Naive thymus-derived CD8-positive, alpha-beta T cell (primary cell): ENCODE measurements around the gene ACSL5. TPM values are rescaled to one million over a fixed set of nuclear protein-coding genes. Genes with fewer than 3 reads are reported as not detected.
"Not testable (repeated sequence)": the region's sequence is repeated elsewhere in the genome, so short reads cannot be mapped to it uniquely, and the experiment has no call there.

Experiments used
- ATAC-seq, 2 donors: fragments of 150-1000 bp; cut with Tn5 transposase in 1 of 2; sonication (Bioruptor Pico), chemical (Tn5 transposase) in 1 of 2; 1 replicate in 1 of 2; 2 replicates in 1 of 2; pipeline ENCODE4 v1.10.0; 2021; ENCODE audit warnings: mild to moderate bottlenecking in 2 of 2, moderate library complexity in 2 of 2
- POLR2A ChIA-PET: fragments of 350-600 bp; sonication (Branson Sonifier 250); formaldehyde crosslinking; loops from one replicate; lab custom pipeline; 2021; ENCODE audit warnings: antibody characterized with exemption; lab: Charles Lee
- DNase-seq, 10 donors: peaks; one replicate each; pipeline versions ENCODE4 v3.0.0 to v3.0.0-alpha.2; 2020 to 2022
- H3K27ac Mint-ChIP-seq, 10 donors: one replicate each; pipeline ENCODE4 v1.8.0; 2020 to 2022; ENCODE audit warnings: mild to moderate bottlenecking in 10 of 10, mixed read lengths in 10 of 10, moderate library complexity in 4 of 10, inconsistent platforms in 1 of 10
- H3K27me3 Mint-ChIP-seq, 5 donors: one replicate each; pipeline ENCODE4 v1.8.0; 2021 to 2022; ENCODE audit warnings: mixed read lengths in 5 of 5
- H3K36me3 Mint-ChIP-seq, 3 donors: one replicate each; pipeline ENCODE4 v1.8.0; 2020 to 2022; ENCODE audit warnings: mixed read lengths in 3 of 3, mild to moderate bottlenecking in 2 of 3, inconsistent platforms in 1 of 3
- H3K4me1 Mint-ChIP-seq, 4 donors: one replicate each; pipeline ENCODE4 v1.8.0; 2021 to 2022; ENCODE audit warnings: mixed read lengths in 4 of 4
- H3K4me3 Mint-ChIP-seq, 10 donors: one replicate each; pipeline ENCODE4 v1.8.0; 2020 to 2022; ENCODE audit warnings: mild to moderate bottlenecking in 10 of 10, mixed read lengths in 10 of 10, moderate library complexity in 6 of 10, inconsistent platforms in 1 of 10
- H3K9me3 Mint-ChIP-seq, 9 donors: one replicate each; pipeline ENCODE4 v1.8.0; 2020 to 2022; ENCODE audit warnings: mixed read lengths in 9 of 9, mild to moderate bottlenecking in 3 of 9, inconsistent platforms in 1 of 9, moderate library complexity in 1 of 9
- polyA plus RNA-seq, 3 donors: library from polyadenylated mRNA; unstranded; fragments of 300-500 nt; fragmentation: Illumina TruSeq; gene quantifications; one replicate each; pipeline ENCODE4 v1.2.3, GENCODE V29; 2021
- total RNA-seq, 8 experiments: library from RNA in 2 of 8; stranded (reverse) in 2 of 8; gene quantifications; one replicate each; pipeline ENCODE4 v1.2.3 and lab custom pipeline; 2021 to 2026

The ACSL5 gene
- total and polyA plus RNA-seq, 5 experiments from 2014 or later = 31.7 to 69.5 (median 52.1) TPM

DNA sequence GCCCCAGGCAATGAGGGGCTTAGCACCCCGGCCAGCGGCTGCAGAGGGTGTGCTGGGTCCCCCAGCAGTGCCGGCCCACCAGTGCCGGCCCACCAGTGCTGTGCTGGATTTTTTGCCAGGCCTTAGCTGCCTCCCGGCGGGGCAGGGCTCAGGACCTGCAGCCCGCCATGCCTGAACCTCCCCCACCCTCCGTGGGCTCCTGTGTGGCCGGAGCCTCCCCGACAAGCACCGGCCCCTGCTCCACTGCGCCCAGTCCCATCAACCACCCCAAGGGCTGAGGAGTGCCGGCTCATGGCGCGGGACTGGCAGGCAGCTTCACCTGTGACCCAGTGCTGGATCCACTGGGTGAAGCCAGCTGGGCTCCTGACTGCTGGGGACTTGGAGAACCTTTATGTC lies 3.5 kb upstream of the ACSL5 start:
- Mint-ChIP-seq H3K4me1 (peaks cover 18 to 50% (median 39%) of the 10 kb centered on the region in 4 donors), H3K27me3 (no peaks in the 10 kb centered on the region), H3K9me3 (peaks cover 0 to 1% (median 0%) of the 10 kb centered on the region in 9 donors), H3K27ac (peak overlapping the region in 1 of 10 donors; percentile 53), H3K4me3 (no peak overlapping the region), H3K36me3 (no peaks in the 10 kb centered on the region)
- DNase-seq (no peak), ATAC-seq (no peak)
- POLR2A ChIA-PET = interaction anchor here (0.7 kb wide), 1 partner anchor 16 kb away, joined by 4 read pairs; no protein-coding TSS in a partner anchor

DNA sequence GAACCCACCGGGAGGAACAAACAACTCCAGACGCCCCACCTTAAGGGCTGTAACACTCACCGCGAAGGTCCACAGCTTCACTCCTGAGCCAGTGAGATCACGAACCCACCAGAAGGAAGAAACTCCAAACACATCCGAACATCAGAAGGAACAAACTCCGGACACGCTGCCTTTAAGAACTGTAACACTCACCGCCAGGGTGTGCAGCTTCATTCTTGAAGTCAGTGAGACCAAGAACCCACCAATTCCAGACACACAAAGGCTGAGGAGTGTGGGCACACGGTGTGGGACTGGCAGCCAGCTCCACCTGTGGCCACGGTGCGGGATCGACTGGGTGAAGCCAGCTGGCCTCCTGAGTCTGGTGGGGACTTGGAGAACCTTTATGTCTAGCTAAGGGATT lies 2.6 kb upstream of the ACSL5 start:
- H3K36me3 Mint-ChIP-seq = not testable (repeated sequence)

DNA sequence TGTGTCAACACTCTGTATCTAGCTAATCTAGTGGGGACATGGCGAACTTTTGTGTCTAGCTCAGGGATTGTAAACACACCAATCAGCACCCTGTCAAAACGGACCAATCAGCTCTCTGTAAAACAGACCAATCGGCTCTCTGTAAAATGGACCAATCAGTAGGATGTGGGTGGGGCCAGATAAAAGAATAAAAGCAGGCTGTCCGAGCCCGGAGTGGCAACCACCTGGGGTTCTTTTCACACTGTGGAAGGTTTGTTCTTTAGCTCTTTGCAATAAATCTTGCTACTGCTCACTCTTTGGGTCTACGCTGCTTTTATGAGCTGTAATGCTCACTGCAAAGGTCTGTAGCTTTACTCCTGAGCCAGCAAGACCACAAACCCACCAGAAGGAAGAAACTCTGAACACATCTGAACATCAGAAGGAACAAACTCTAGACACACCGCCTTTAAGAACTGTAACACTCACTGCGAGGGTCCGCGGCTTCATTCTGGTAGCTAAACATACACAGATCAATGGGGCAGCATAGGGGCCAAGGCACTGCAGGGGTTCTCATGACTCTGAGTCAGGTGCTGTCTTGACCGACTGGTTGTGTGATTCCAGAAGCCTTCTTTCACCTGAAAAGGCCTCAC lies 1.6 kb upstream of the ACSL5 start:
- peak overlapping the region; percentile 11 to 80 (median 62) for H3K4me3 Mint-ChIP-seq
- peaks cover 22 to 61% (median 56%) of the 10 kb centered on the region in 4 donors for H3K4me1 Mint-ChIP-seq
- POLR2A ChIA-PET = interaction anchor here (0.6 kb wide), 1 partner anchor 12 kb away, joined by 3 read pairs; no protein-coding TSS in a partner anchor
- H3K27ac Mint-ChIP-seq = peak overlapping the region in 9 of 10 donors; percentile 71 to 93 (median 79)
- not testable (repeated sequence) for H3K36me3 Mint-ChIP-seq, H3K27me3 Mint-ChIP-seq, H3K9me3 Mint-ChIP-seq
- peak; percentile 8 to 22 for ATAC-seq
- DNase-seq = peak in 7 of 10 donors; percentile 20 to 59 (median 51)

More for the DNA sequence above, 2.6 kb upstream of the ACSL5 start:
- Mint-ChIP-seq H3K27ac (peak overlapping the region in 3 of 10 donors; percentile 7 to 77 (median 67)), H3K4me1 (peaks cover 19 to 55% (median 48%) of the 10 kb centered on the region in 4 donors), H3K4me3 (peak overlapping the region in 1 of 10 donors; percentile 22)
- POLR2A ChIA-PET, H3K27me3 Mint-ChIP-seq, DNase-seq, H3K9me3 Mint-ChIP-seq, ATAC-seq: not testable (repeated sequence)

DNA sequence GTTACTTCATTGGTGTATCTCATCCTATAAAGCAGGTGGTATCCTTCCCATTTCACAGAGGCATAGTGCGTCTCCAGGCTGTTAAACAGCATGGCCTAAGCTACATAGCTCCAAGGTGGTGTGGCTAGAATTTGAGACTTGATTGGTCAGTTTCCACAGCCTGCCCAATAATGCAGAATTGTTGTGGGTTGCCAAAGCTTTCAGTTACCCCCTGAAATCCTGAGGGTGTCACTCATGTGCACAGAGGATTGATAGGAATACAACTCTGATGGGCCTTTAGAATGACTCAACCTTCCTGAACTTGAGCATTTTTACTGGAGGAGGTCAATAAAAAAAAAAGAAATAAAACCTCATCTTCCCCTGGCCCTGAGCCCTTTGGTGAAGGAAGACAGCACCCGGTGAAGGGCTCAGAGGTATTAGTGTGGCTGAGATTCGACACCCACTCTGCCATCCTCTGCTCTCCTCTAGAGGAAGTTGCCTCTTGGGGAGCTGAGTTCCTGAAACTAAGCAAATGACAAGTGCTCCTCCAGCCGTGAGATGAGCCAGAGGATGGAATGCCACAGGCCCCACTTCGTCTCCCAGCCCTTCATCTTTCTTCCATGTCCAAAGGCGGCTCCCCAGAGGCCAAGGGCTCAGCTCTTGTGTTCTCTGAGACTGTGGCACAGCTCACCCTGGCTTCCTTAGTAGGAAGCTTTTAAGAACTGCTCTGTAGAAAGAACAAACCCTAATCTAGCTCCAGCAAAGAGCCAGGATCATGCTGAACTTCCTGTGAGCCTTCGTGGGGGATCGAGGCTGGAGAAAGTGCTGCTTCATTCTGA lies 1.0 kb downstream of the ACSL5 start:
- peak; percentile 44 to 45 for ATAC-seq

DNA sequence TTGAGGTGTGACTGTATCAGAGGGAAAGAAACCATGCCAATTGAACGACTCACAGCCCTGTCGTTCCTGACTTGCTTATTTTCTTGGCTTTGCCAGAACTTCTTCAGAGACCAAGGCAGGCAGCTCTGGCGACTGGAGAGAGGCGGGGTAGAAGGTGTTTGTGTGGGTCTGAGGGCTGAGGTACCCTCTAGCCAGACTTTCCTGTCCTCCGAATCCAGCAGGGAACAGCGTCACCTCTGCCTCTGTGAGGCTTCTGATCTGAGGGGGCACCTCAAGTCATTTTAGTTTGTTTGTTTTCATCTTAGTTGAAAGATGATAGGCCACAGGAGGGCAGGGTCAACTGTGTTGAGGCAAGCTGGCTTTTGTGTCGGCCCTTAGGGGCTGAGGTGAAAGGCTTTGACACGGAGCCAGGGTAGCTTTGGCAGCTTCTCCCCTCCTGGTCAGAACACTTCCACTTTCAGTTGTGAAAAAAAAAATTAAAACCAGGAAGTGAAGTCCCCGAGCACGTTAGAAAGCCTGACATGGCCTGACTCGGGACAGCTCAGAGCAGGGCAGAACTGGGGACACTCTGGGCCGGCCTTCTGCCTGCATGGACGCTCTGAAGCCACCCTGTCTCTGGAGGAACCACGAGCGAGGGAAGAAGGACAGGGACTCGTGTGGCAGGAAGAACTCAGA lies 1.9 kb downstream of the ACSL5 start:
- H3K9me3 Mint-ChIP-seq = peaks cover 0 to 1% (median 0%) of the 10 kb centered on the region in 9 donors
- peaks cover 32 to 89% (median 83%) of the 10 kb centered on the region in 4 donors for H3K4me1 Mint-ChIP-seq
- peak overlapping the region; percentile 97 to 100 (median 100) for H3K4me3 Mint-ChIP-seq
- peak overlapping the region; percentile 99 to 100 (median 100) for H3K27ac Mint-ChIP-seq
- DNase-seq = peak in 8 of 10 donors; percentile 33 to 72 (median 56)
- H3K27me3 Mint-ChIP-seq = no peaks in the 10 kb centered on the region
- ATAC-seq = peak; percentile 65 to 75
- POLR2A ChIA-PET = interaction anchor here (0.8 to 3.7 kb wide), 6 partner anchors 11 to 1512 kb away, joined by 3 to 37 read pairs (median 4); partner anchors contain the start of genes VTI1A and ZDHHC6
- peaks cover 0 to 20% (median 12%) of the 10 kb centered on the region in 3 donors for H3K36me3 Mint-ChIP-seq

More for the DNA sequence above, 1.0 kb downstream of the ACSL5 start:
- POLR2A ChIA-PET = interaction anchor here (0.5 to 3.7 kb wide), 7 partner anchors 10 to 1511 kb away, joined by 3 to 37 read pairs (median 4); partner anchors contain the start of genes VTI1A and ZDHHC6
- peaks cover 0 to 10% (median 6%) of the 10 kb centered on the region in 3 donors for H3K36me3 Mint-ChIP-seq
- H3K27me3 Mint-ChIP-seq = no peaks in the 10 kb centered on the region
- H3K27ac Mint-ChIP-seq = peak overlapping the region; percentile 99 to 100 (median 100)
- peaks cover 27 to 80% (median 76%) of the 10 kb centered on the region in 4 donors for H3K4me1 Mint-ChIP-seq
- peak overlapping the region; percentile 97 to 100 (median 100) for H3K4me3 Mint-ChIP-seq
- peaks cover 0 to 1% (median 0%) of the 10 kb centered on the region in 9 donors for H3K9me3 Mint-ChIP-seq
- DNase-seq = peak in 3 of 10 donors; percentile 30 to 45 (median 37)

DNA sequence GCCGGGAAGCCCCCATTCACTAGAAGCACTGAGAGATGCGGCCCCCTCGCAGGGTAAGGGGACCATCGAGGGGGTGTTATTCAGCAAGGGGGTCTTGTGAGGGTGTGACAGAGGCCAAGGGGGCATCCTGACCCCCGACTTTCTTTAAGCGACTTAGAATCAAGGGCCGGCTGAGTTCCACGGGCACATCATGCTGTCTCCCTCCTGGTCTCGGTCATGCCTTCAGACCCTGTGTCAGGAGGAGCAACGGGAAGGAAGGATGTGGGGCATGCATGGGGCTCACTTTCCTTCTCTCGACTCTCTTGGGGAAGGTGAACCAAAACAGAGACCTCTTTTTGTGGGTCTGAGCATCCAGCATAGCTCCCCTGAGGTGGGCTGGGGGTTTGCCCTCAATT lies 2.5 kb downstream of the ACSL5 start:
- POLR2A ChIA-PET = interaction anchor here (1.0 to 3.7 kb wide), 3 partner anchors 11 to 70 kb away, joined by 4 to 37 read pairs (median 20); partner anchors contain the start of genes VTI1A and ZDHHC6
- DNase-seq (no peak), ATAC-seq (peak; percentile 20 to 25)
- Mint-ChIP-seq H3K27me3 (no peaks in the 10 kb centered on the region), H3K36me3 (peaks cover 0 to 25% (median 16%) of the 10 kb centered on the region in 3 donors), H3K4me1 (peaks cover 32 to 89% (median 84%) of the 10 kb centered on the region in 4 donors), H3K4me3 (peak overlapping the region; percentile 97 to 100 (median 100)), H3K9me3 (no peaks in the 10 kb centered on the region), H3K27ac (peak overlapping the region; percentile 99 to 100 (median 100))

DNA sequence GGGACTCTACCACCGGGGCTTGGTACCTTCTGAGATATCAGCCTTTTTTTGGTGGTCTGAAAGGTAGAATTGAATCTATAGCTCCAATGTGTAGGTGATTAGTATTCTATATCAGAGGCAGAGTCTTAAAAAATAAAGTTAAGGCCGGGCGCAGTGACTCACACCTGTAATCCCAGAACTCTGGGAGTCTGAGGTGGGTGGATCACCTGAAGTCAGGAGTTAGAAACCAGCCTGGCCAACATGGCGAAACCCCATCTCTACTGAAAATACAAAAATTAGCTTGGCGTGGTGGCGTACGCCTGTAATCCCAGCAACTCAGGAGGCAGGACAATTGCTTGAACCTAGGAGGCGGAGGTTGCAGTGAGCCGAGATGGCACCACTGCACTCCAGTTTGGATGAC lies 3.2 kb downstream of the ACSL5 start:
- Mint-ChIP-seq H3K36me3 (peaks cover 0 to 30% (median 20%) of the 10 kb centered on the region in 3 donors), H3K27ac (peak overlapping the region in 9 of 10 donors; percentile 14 to 100 (median 62)), H3K4me3 (peak overlapping the region; percentile 64 to 100 (median 88)), H3K4me1 (peaks cover 32 to 85% (median 83%) of the 10 kb centered on the region in 4 donors)
- not testable (repeated sequence) for DNase-seq, H3K27me3 Mint-ChIP-seq, ATAC-seq, H3K9me3 Mint-ChIP-seq
- POLR2A ChIA-PET = interaction anchor here (1.0 to 3.7 kb wide), 3 partner anchors 10 to 69 kb away, joined by 4 to 37 read pairs (median 20); partner anchors contain the start of genes VTI1A and ZDHHC6

DNA sequence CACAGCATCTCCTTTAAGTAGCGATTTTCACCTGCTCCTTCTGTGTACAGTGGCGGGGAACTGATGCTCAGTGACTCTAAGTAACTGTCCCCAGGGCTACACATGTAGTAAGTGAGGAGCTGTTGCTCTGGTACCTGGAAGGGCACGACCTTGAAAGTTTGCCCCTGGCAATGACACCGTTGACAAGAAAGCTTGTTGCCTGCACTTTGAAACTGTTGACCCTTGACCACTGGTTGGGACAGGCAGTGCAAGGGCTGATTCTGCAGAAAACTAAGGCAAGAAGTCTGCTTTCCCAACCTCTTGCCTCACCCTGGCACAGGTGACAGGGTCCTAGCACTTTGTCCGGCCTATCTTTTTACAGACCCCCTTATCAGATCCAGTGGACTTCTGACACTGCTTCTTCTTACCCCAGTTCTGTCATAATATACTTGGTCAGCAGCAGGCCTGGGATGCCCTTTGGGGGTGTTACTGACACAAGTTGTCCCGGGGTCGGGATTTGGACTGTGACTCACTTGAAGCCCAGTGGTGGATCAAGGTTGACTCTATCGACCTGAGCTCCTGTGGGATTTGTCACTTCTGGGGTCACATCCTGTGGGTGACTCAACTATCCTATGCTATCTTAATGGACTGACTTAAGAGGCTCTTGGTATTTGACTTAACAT lies 5.8 kb downstream of the ACSL5 start:
- H3K36me3 Mint-ChIP-seq = peaks cover 0 to 50% (median 27%) of the 10 kb centered on the region in 3 donors
- no peak for ATAC-seq
- H3K27ac Mint-ChIP-seq = peak overlapping the region in 6 of 10 donors; percentile 13 to 62 (median 40)
- POLR2A ChIA-PET = no interaction called here
- H3K4me1 Mint-ChIP-seq = peaks cover 35 to 85% (median 78%) of the 10 kb centered on the region in 4 donors
- no peaks in the 10 kb centered on the region for H3K27me3 Mint-ChIP-seq
- no peaks in the 10 kb centered on the region for H3K9me3 Mint-ChIP-seq
- DNase-seq = no peak
- peak overlapping the region in 2 of 10 donors; percentile 10 to 30 for H3K4me3 Mint-ChIP-seq

DNA sequence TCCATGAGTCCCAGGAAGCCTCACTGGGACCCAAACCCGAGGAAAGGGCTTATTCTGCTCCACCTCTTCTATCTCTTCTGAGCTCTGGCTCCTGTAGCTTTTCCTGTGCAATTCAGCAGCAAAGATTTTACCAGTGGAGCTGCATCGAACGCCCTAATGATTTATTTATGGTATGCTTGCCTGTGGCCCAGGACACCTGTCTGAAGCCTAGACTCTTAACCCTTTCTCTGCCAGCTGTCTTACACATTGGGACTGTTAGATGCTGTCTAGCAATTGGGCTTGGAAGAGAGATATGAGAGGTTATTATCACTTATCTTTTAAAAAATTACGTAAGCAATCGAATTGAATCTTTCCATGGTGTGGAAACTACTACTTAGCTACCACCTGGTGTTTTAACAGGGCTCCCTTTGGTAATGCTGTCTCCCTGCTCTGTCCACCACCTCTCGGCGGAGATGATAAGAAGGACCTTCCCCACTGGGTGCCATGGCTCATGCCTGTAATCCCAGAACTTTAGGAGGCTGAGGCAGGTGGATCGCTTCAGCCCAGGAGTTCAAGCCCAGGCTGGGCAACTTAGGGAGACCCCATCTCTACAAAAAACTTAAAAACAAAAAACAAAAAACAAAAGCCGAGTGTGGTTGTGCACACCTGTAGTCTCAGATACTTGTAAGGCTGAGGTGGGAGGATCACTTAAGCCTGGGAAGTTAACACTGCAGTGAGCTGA lies 8.8 kb downstream of the ACSL5 start:
- ATAC-seq = no peak
- Mint-ChIP-seq H3K27ac (peak overlapping the region in 3 of 10 donors; percentile 17 to 46 (median 20)), H3K27me3 (no peaks in the 10 kb centered on the region), H3K9me3 (no peaks in the 10 kb centered on the region), H3K4me3 (no peak overlapping the region), H3K4me1 (peaks cover 31 to 82% (median 77%) of the 10 kb centered on the region in 4 donors), H3K36me3 (peaks cover 0 to 50% (median 24%) of the 10 kb centered on the region in 3 donors)
- DNase-seq = no peak
- POLR2A ChIA-PET = no interaction called here

DNA sequence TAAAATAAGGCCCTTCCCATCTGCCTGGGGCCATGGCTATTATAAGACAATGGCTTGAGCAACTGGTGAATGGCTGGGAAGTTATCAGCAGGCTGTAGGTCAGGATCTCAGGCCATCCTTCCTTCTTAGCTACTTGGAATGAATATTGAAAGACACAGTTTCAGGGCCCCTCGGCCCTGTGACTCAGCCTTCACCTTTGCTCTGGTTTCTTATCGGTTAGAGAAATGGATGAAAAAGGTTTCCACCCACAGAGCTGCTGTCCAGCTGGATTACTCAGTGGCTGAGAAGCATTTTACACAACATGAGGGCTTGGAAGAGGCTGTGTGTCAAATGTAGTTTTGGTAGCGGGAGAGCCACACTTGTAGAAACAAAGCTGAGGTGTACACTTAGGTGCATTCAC lies 9.4 kb downstream of the ACSL5 start:
- no peaks in the 10 kb centered on the region for H3K27me3 Mint-ChIP-seq
- POLR2A ChIA-PET = no interaction called here
- H3K27ac Mint-ChIP-seq = peak overlapping the region in 2 of 10 donors; percentile 50 to 57
- ATAC-seq = no peak
- peaks cover 30 to 84% (median 76%) of the 10 kb centered on the region in 4 donors for H3K4me1 Mint-ChIP-seq
- peaks cover 0 to 50% (median 24%) of the 10 kb centered on the region in 3 donors for H3K36me3 Mint-ChIP-seq
- no peak overlapping the region for H3K4me3 Mint-ChIP-seq
- DNase-seq = no peak
- H3K9me3 Mint-ChIP-seq = no peaks in the 10 kb centered on the region
